B cell (primary cell): ENCODE results near the gene ZFP2. TPM values are rescaled to one million over a fixed set of nuclear protein-coding genes. Genes with fewer than 3 reads are reported as not detected.

Experiments used
- polyA plus RNA-seq: library from polyadenylated mRNA; depleted of rRNA; stranded (reverse); fragments of >200 nt; gene quantifications from 2 replicates; pipeline ENCODE4 v1.2.3, GENCODE V29; 2012
- total RNA-seq, 2 donors: library from RNA; stranded (reverse); fragments of 120-200 nt in 1 of 2; gene quantifications; 1 replicate in 1 of 2; 2 replicates in 1 of 2; pipeline versions ENCODE4 v1.2.3 to v1.2.4, GENCODE V29; 2013 to 2022

The ZFP2 gene
- total and polyA plus RNA-seq, 2 donors (not counting 1 experiment from before 2014, with no cell fraction given) = 0.72 to 2.2 TPM

Other genes with a start within 250 kb of the ZFP2 start
- 18.2 and 20.3 TPM in 2 replicates for gene ZNF354A, start 165.3 kb upstream of the ZFP2 start, total RNA-seq
- gene ZNF354A, start 165.3 kb upstream of the ZFP2 start, polyA plus RNA-seq = 10.0 and 12.5 TPM in 2 replicates
- gene ZNF354B, start 36.0 kb upstream of the ZFP2 start, total RNA-seq = 34.6 and 37.5 TPM in 2 replicates
- gene ZNF354B, start 36.0 kb upstream of the ZFP2 start, polyA plus RNA-seq = 17.1 and 19.5 TPM in 2 replicates
- 0.22 TPM in 1 of 2 replicates, not detected in the other for gene ZNF454, start 45.3 kb downstream of the ZFP2 start, total RNA-seq
- not detected in 2 replicates for gene ZNF454, start 45.3 kb downstream of the ZFP2 start, polyA plus RNA-seq
- not detected in 2 replicates for gene GRM6, start 99.4 kb downstream of the ZFP2 start, total RNA-seq
- not detected in 2 replicates for gene GRM6, start 99.4 kb downstream of the ZFP2 start, polyA plus RNA-seq
- 13.2 and 14.7 TPM in 2 replicates for gene ZNF879, start 127.9 kb downstream of the ZFP2 start, total RNA-seq
- 1.9 and 2.4 TPM in 2 replicates for gene ZNF879, start 127.9 kb downstream of the ZFP2 start, polyA plus RNA-seq
- 9.1 and 9.5 TPM in 2 replicates for gene ZNF354C, start 164.5 kb downstream of the ZFP2 start, total RNA-seq
- gene ZNF354C, start 164.5 kb downstream of the ZFP2 start, polyA plus RNA-seq = 2.2 and 2.3 TPM in 2 replicates